Stimulated activated effector memory CD8-positive, alpha-beta T cell treated with anti-CD3 and anti-CD28 coated beads, Interleukin-12 subunit alpha, Interleukin-12 subunit beta, amount 100 ng/mL, for 72 hours (primary cell): ENCODE measurements around the gene TSKU.

Experiments used
- ATAC-seq: fragments of 150-1000 bp; cut with Tn5 transposase; 2 replicates; pipeline ENCODE4 v1.10.0; 2021
- DNase-seq, 2 donors: peaks; one replicate each; pipeline ENCODE4 v3.0.0; 2021 to 2022; ENCODE audit warnings: low spot score in 2 of 2
- H3K27ac Mint-ChIP-seq: one replicate; pipeline ENCODE4 v1.8.0; 2022; ENCODE audit warnings: mild to moderate bottlenecking, mixed read lengths
- H3K36me3 Mint-ChIP-seq: one replicate; pipeline ENCODE4 v1.8.0; 2022; ENCODE audit warnings: mild to moderate bottlenecking, mixed read lengths
- H3K4me1 Mint-ChIP-seq: one replicate; pipeline ENCODE4 v1.8.0; 2022; ENCODE audit warnings: mixed read lengths
- H3K4me3 Mint-ChIP-seq: one replicate; pipeline ENCODE4 v1.8.0; 2022; ENCODE audit warnings: mild to moderate bottlenecking, mixed read lengths
- H3K9me3 Mint-ChIP-seq: one replicate; pipeline ENCODE4 v1.8.0; 2022; ENCODE audit warnings: mixed read lengths

TSKU gene

DNA sequence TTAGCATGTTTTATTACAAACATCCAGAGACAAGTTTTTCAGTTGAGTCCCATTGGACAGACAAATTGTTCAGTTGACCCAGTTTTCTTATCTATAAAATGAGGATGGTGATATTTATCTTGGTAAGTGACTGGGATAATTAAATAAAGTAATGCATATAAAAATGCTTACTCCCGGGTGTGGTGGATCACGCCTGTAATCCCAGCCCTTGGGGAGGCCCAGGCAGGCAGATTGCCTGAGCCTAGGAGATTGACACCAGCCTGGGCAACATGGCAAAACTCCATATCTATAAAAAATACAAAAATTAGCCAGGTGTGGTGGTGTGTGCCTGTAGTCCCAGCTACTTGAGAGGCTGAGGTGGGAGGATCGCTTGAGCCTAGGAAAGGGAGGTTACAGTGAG is 61.9 kb downstream of the TSKU start:
- no peaks in the 10 kb centered on the region for H3K9me3 Mint-ChIP-seq
- H3K4me3 Mint-ChIP-seq: no peak overlapping the region
- DNase-seq: no peak
- H3K36me3 Mint-ChIP-seq: no peaks in the 10 kb centered on the region
- no peaks in the 10 kb centered on the region for H3K4me1 Mint-ChIP-seq
- no peak overlapping the region for H3K27ac Mint-ChIP-seq
- ATAC-seq: no peak

DNA sequence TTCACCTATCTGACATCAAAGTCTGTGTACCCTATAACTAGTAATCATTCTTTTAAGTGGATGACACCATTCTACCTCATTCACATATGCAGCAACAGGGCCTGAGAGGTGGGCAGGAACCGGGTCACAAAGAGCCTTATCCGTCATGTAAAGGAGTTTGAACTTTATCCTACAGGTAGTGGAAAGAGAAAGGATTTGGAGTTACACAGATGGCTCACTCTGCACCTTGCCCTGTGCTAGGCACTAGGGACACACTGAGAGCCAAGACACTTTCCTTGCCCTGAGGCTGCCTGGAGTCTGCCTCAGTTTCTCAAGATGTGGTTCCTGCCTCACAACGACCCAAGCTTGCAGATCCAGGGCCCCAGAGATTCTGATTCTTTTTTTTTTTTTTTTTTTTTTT is 63.3 kb downstream of the TSKU start:
- DNase-seq: no peak
- no peak for ATAC-seq
- Mint-ChIP-seq H3K27ac (no peak overlapping the region), H3K4me1 (no peaks in the 10 kb centered on the region), H3K4me3 (no peak overlapping the region), H3K9me3 (no peaks in the 10 kb centered on the region), H3K36me3 (no peaks in the 10 kb centered on the region)
